H1 (cell line): ENCODE data around the gene USP50. TPM values are rescaled to one million over a fixed set of nuclear protein-coding genes. Genes with fewer than 3 reads are reported as not detected.

ENCODE experiments used
- CTCF ChIA-PET: fragments of 300-600 bp; sonication (Branson Sonifier 250); formaldehyde crosslinking; loops from one replicate; lab custom pipeline; 2021; ENCODE audit not compliant: partially characterized antibody; lab: Charles Lee
- POLR2A ChIA-PET: fragments of 300-600 bp; sonication (Branson Sonifier 250); formaldehyde crosslinking; loops from one replicate; lab custom pipeline; 2021; ENCODE audit warnings: inconsistent platforms; ENCODE audit not compliant: partially characterized antibody; lab: Charles Lee
- DNase-seq, 2 experiments: peaks; one replicate each; pipeline versions ENCODE4 v3.0.0 to v3.0.0-alpha.2; 2010 to 2022; ENCODE audit warnings: low spot score in 2 of 2, low read depth in 1 of 2, mixed read lengths in 1 of 2
- FAIRE-seq: peaks from 2 replicates; lab custom pipeline; 2011; peaks lifted over from hg19 to GRCh38; lab: Jason Lieb, UNC
- H2AFZ ChIP-seq: 2 replicates; pipeline ENCODE4 v1.8.1; 2012; ENCODE audit warnings: low read length, inconsistent platforms
- H2AK5ac ChIP-seq: 2 replicates; pipeline ENCODE4 v1.6.1; 2013; ENCODE audit warnings: low read depth, low read length
- H2BK120ac ChIP-seq: replicated peaks from 2 replicates; pipeline ENCODE3; 2013; ENCODE audit warnings: low read depth, low read length, inconsistent platforms
- H2BK12ac ChIP-seq: 2 replicates; pipeline ENCODE4 v1.6.1; 2013; ENCODE audit warnings: low read depth, low read length
- H2BK15ac ChIP-seq: 2 replicates; pipeline ENCODE4 v1.6.1; 2013; ENCODE audit warnings: low read length
- H2BK20ac ChIP-seq: 2 replicates; pipeline ENCODE4 v1.6.1; 2013; ENCODE audit warnings: low read length
- H2BK5ac ChIP-seq: 2 replicates; pipeline ENCODE4 v1.6.1; 2013; ENCODE audit warnings: low read depth, low read length
- H3K14ac ChIP-seq: 2 replicates; pipeline ENCODE4 v1.6.1; 2013; ENCODE audit warnings: inconsistent platforms; ENCODE audit not compliant: insufficient read length
- H3K18ac ChIP-seq: 2 replicates; pipeline ENCODE4 v1.6.1; 2013; ENCODE audit warnings: low read length; ENCODE audit errors: extremely low read depth
- H3K23ac ChIP-seq: 2 replicates; pipeline ENCODE4 v1.6.1; 2013; ENCODE audit warnings: inconsistent platforms; ENCODE audit not compliant: insufficient read length
- H3K23me2 ChIP-seq: 2 replicates; pipeline ENCODE4 v1.6.1; 2013; ENCODE audit warnings: low read depth, low read length
- H3K27ac ChIP-seq: 2 replicates; pipeline ENCODE4 v1.6.1; 2011; ENCODE audit warnings: low read depth, low read length, inconsistent platforms
- H3K27me3 ChIP-seq, 4 experiments: replicated peaks in 1 of 4; 1 replicate in 1 of 4; 2 replicates in 3 of 4; pipeline versions ENCODE4 v1.6.1 to v1.8.1; 2011 to 2013; ENCODE audit warnings: low read length in 3 of 4, mild to moderate bottlenecking in 3 of 4, inconsistent platforms in 2 of 4, mixed read lengths in 2 of 4, moderate library complexity in 1 of 4; ENCODE audit not compliant: control insufficient read depth in 3 of 4, insufficient read depth in 3 of 4; ENCODE audit errors: extremely low read depth in 1 of 4
- H3K36me3 ChIP-seq, 4 experiments: 2 replicates each; pipeline versions ENCODE4 v1.6.1 to v1.8.1; 2011 to 2013; ENCODE audit warnings: mild to moderate bottlenecking in 4 of 4, low read length in 3 of 4, moderate library complexity in 2 of 4, control low read depth in 1 of 4, inconsistent platforms in 1 of 4; ENCODE audit not compliant: insufficient read depth in 4 of 4, control insufficient read depth in 2 of 4
- H3K4ac ChIP-seq: replicated peaks from 2 replicates; pipeline ENCODE3; 2013; ENCODE audit warnings: low read length, low read depth, mixed read lengths, inconsistent platforms; ENCODE audit not compliant: insufficient read length
- H3K4me1 ChIP-seq, 4 experiments: replicated peaks in 1 of 4; 1 replicate in 1 of 4; 2 replicates in 3 of 4; pipeline versions ENCODE4 v1.6.1 to v1.8.1; 2011 to 2013; ENCODE audit warnings: low read length in 3 of 4, inconsistent platforms in 2 of 4, mixed read lengths in 1 of 4; ENCODE audit not compliant: insufficient read depth in 4 of 4, control insufficient read depth in 3 of 4
- H3K4me2 ChIP-seq, 2 experiments: 2 replicates each; pipeline versions ENCODE4 v1.6.1 to v1.8.1; 2011 to 2013; ENCODE audit warnings: low read depth in 2 of 2, low read length in 2 of 2, control low read depth in 1 of 2, inconsistent platforms in 1 of 2, mild to moderate bottlenecking in 1 of 2; ENCODE audit not compliant: insufficient read depth in 1 of 2
- H3K4me3 ChIP-seq, 4 experiments: fragments of 200-600, 300-600 bp in 1 of 4; sonication (generic), shearing (Covaris generic), sonication (Bioruptor Twin) in 1 of 4; 2 replicates each; pipeline versions ENCODE4 v1.5.1 to v1.8.1; 2011 to 2016; ENCODE audit warnings: low read length in 4 of 4, low read depth in 3 of 4, control low read depth in 2 of 4, inconsistent platforms in 2 of 4, mild to moderate bottlenecking in 2 of 4, mixed read lengths in 1 of 4, moderate library complexity in 1 of 4; ENCODE audit not compliant: insufficient read depth in 2 of 4; ENCODE audit errors: extremely low read depth in 1 of 4
- H3K56ac ChIP-seq: replicated peaks from 2 replicates; pipeline ENCODE3; 2013; ENCODE audit warnings: low read depth, mild to moderate bottlenecking, mixed read lengths, low read length, inconsistent platforms; ENCODE audit not compliant: insufficient read length
- H3K79me1 ChIP-seq: 2 replicates; pipeline ENCODE4 v1.6.1; 2013; ENCODE audit warnings: low read depth, low read length, control low read depth
- H3K79me2 ChIP-seq, 2 experiments: 2 replicates each; pipeline versions ENCODE4 v1.6.1 to v1.8.1; 2012 to 2013; ENCODE audit warnings: low read length in 2 of 2, mild to moderate bottlenecking in 2 of 2, inconsistent platforms in 1 of 2; ENCODE audit not compliant: insufficient read depth in 2 of 2, control insufficient read depth in 1 of 2
- H3K9ac ChIP-seq, 4 experiments: replicated peaks in 1 of 4; 1 replicate in 1 of 4; 2 replicates in 3 of 4; pipeline versions ENCODE4 v1.6.1 to v1.8.1; 2011 to 2013; ENCODE audit warnings: low read depth in 3 of 4, low read length in 3 of 4, control low read depth in 2 of 4, mild to moderate bottlenecking in 2 of 4, moderate library complexity in 2 of 4, inconsistent platforms in 1 of 4; ENCODE audit errors: extremely low read depth in 1 of 4
- H3K9me3 ChIP-seq, 2 experiments: 2 replicates each; pipeline versions ENCODE4 v1.6.1 to v1.8.1; 2012 to 2013; ENCODE audit warnings: mild to moderate bottlenecking in 2 of 2, moderate library complexity in 2 of 2, control low read depth in 1 of 2, inconsistent platforms in 1 of 2, low read depth in 1 of 2, low read length in 1 of 2, mixed read lengths in 1 of 2; ENCODE audit not compliant: insufficient read depth in 2 of 2
- H4K20me1 ChIP-seq, 2 experiments: replicated peaks in 1 of 2; 2 replicates each; pipeline versions ENCODE3 to v1.8.1; 2011 to 2013; ENCODE audit warnings: inconsistent platforms in 2 of 2, low read length in 2 of 2, mild to moderate bottlenecking in 1 of 2; ENCODE audit not compliant: insufficient read depth in 2 of 2, control insufficient read depth in 1 of 2
- H4K5ac ChIP-seq: 2 replicates; pipeline ENCODE4 v1.6.1; 2013; ENCODE audit warnings: low read length, low read depth, mixed read lengths, inconsistent platforms; ENCODE audit not compliant: insufficient read length
- H4K8ac ChIP-seq: 2 replicates; pipeline ENCODE4 v1.8.0; 2013; ENCODE audit warnings: mild to moderate bottlenecking, moderate library complexity, low read length, inconsistent platforms; ENCODE audit not compliant: insufficient read depth; ENCODE audit errors: extremely low read depth
- H4K91ac ChIP-seq: replicated peaks from 2 replicates; pipeline ENCODE3; 2013; ENCODE audit warnings: low read length, mixed read lengths, inconsistent platforms; ENCODE audit not compliant: insufficient read length
- BACH1 ChIP-seq: IDR thresholded peaks from 2 replicates; pipeline ENCODE4 v1.6.1; 2012; ENCODE audit warnings: low read length, improper control_type of control experiment
- MAFK ChIP-seq: IDR thresholded peaks from 2 replicates; pipeline ENCODE4 v1.6.1; 2012; ENCODE audit warnings: low read depth, mild to moderate bottlenecking, improper control_type of control experiment, low read length
- RNF2 ChIP-seq: fragments of 200-900, 300-1000 bp; sonication (generic); IDR thresholded peaks from 2 replicates; pipeline ENCODE4 v1.7.1; 2016; ENCODE audit warnings: borderline replicate concordance, low read depth, mild to moderate bottlenecking, antibody characterized with exemption, low read length; ENCODE audit not compliant: poor library complexity, severe bottlenecking; ENCODE audit errors: missing control alignments
- SAP30 ChIP-seq: fragments of 300-600 bp; sonication (generic); IDR thresholded peaks from 2 replicates; pipeline ENCODE4 v1.7.1; 2012; ENCODE audit warnings: low read length, moderate library complexity, mild to moderate bottlenecking, inconsistent platforms; ENCODE audit not compliant: insufficient read depth, insufficient replicate concordance
- SP1 ChIP-seq: IDR thresholded peaks from 2 replicates; pipeline ENCODE4 v1.6.1; 2011; ENCODE audit warnings: low read depth, low read length
- SRF ChIP-seq: IDR thresholded peaks from 2 replicates; pipeline ENCODE4 v1.6.1; 2011; ENCODE audit warnings: mild to moderate bottlenecking, low read depth, low read length, moderate library complexity
- WGBS, 2 experiments: shearing (Covaris generic) in 1 of 2; methylation state at CpG; one replicate each; pipeline versions ENCODE4 v1.1.6 to v1.1.7; 2013 to 2015; ENCODE audit warnings: low lambda C conversion rate in 2 of 2, mixed read lengths in 2 of 2, inconsistent platforms in 1 of 2, low coverage in 1 of 2, missing lambda C conversion rate in 1 of 2; ENCODE audit not compliant: insufficient replicate concordance in 2 of 2, insufficient coverage in 1 of 2, insufficient read length in 1 of 2; ENCODE audit errors: extremely low coverage in 1 of 2, missing lambda C conversion rate in 1 of 2; 5-methylcytosine and 5-hydroxymethylcytosine counted together
- polyA plus RNA-seq, 7 experiments: library from polyadenylated mRNA; depleted of rRNA in 3 of 7; stranded (reverse) in 5 of 7; unstranded in 2 of 7; fragments of >200 nt in 5 of 7; fragments of 200-250 nt in 2 of 7; gene quantifications; 1 replicate in 5 of 7; 2 replicates in 1 of 7; 4 replicates in 1 of 7; pipeline versions ENCODE4 v1.2.1 to v1.2.3, GENCODE V29; 2011 to 2013; ENCODE audit warnings: missing spikeins in 2 of 7, mixed read lengths in 2 of 7
- total RNA-seq: library from RNA; stranded (reverse); fragmentation: NEBNext Ultra II Directional; extraction: Animal tissue kit (Norgen Biotek cat#: 25700); gene quantifications from 2 replicates; pipeline ENCODE4 v1.2.1, GENCODE V29; 2021

USP50 gene
- total and polyA plus RNA-seq, 2 of the 8 experiments (the other 6 are each of a cell fraction or from before 2014, with no cell fraction given), result not detected

DNA sequence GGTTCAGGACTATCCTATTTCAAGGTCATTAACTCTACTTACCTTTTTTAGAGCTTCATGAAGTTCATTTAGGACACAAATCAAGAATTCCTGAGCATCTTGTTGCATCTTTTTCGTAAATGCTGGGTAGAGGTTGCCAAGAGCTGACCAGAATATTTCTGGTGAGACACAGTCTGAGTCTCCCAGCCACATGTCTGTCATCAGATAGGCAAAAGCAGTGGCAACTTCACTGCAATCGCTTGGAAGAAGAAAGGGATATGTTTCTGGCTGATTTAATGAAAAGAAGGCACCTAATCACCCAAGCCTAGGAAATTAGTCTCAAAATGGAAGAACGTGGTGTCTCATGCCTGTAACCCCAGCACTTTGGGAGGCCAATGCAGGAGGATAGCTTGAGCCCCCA is 2.9 kb downstream of the USP50 start:
- Histone ChIP-seq H3K4me1 (no peaks in the 10 kb centered on the region; a peak in 1 of 7 replicates), H4K91ac (no peak overlapping the region), H2BK20ac (no peak overlapping the region), H3K27ac (no peak overlapping the region), H2BK120ac (no peak overlapping the region), H4K20me1 (no peaks in the 10 kb centered on the region), H4K8ac (no peak overlapping the region), H3K23ac (no peak overlapping the region), H3K9ac (no peak overlapping the region), H3K4me3 (no peak overlapping the region), H2BK5ac (no peak overlapping the region), H3K79me2 (no peaks in the 10 kb centered on the region), H2BK15ac (no peak overlapping the region), H3K4me2 (no peak overlapping the region), H4K5ac (no peak overlapping the region), H3K79me1 (no peaks in the 10 kb centered on the region), H3K56ac (no peak overlapping the region), H3K27me3 (no peaks in the 10 kb centered on the region), H3K23me2 (no peaks in the 10 kb centered on the region), H3K14ac (no peak overlapping the region), H2AFZ (no peak overlapping the region; the same call in 1 of the 2 replicates), H3K36me3 (no peaks in the 10 kb centered on the region), H3K9me3 (no peaks in the 10 kb centered on the region), H3K4ac (no peak overlapping the region), H2BK12ac (no peak overlapping the region), H3K18ac (no peak overlapping the region), H2AK5ac (no peak overlapping the region)
- no peak for TF ChIP-seq BACH1
- TF ChIP-seq SRF, result no peak
- TF ChIP-seq SP1, result no peak
- TF ChIP-seq MAFK, result no peak
- no peak for TF ChIP-seq SAP30
- no peak for TF ChIP-seq RNF2
- no peak for FAIRE-seq
- DNase-seq, result no peak
- CTCF ChIA-PET, result interaction anchor here (1.2 kb wide), 1 partner anchor 228 kb away, joined by 3 read pairs; no protein-coding TSS in a partner anchor
- WGBS, 2 experiments, result 87% methylated on average over 3 of the region's 3 CpGs; no CpG with 5 or more reads in 1 of the 2 experiments
- POLR2A ChIA-PET, result interaction anchor here (0.6 to 2.1 kb wide), 3 partner anchors 10 to 189 kb away, joined by 3 to 9 read pairs (median 6); partner anchors contain the start of gene GABPB1
